Gastroesophageal sphincter (tissue), 3 donors: Measurements from ENCODE around the gene CYTH3.

Experiments
- CTCF ChIP-seq, 4 experiments: fragments of 200-600 bp in 2 of 4; fragments of 450-650 bp in 2 of 4; sonication (generic) in 1 of 4; IDR thresholded peaks; one replicate each; pipeline ENCODE4 v1.5.1; 2017 to 2019; ENCODE audit warnings: antibody characterized with exemption in 4 of 4, mild to moderate bottlenecking in 2 of 4, moderate library complexity in 2 of 4
- POLR2A ChIP-seq, 2 donors: fragments of 450-650 bp; IDR thresholded peaks; one replicate each; pipeline ENCODE4 v1.6.1; 2017; ENCODE audit warnings: antibody characterized with exemption in 2 of 2, mild to moderate bottlenecking in 2 of 2, moderate library complexity in 1 of 2
- POLR2AphosphoS5 ChIP-seq: sonication (generic); formaldehyde crosslinking; IDR thresholded peaks from one replicate; pipeline ENCODE4 v1.6.1; 2017; ENCODE audit warnings: antibody characterized with exemption

DNA sequence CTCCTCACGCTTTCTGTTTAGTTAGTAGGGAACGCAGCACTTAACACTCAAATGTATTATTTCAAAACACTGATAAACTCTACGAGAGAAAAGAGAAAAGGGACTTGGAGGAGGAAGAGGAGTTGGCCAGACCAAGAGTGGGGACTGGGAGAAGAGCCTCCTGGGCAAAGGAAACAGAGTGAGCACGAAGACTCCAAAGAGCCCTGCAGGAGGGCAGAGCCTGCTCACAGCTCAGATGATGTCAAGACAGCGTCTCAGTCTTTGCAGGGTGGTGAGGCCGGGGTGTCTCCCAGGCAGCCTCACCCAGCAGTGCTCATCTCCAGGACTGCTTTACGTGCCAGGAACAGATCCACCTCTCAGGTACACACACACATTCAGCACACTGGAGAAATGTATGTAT lies 41.2 kb downstream of the CYTH3 start:
- TF ChIP-seq POLR2AphosphoS5 (no peak), POLR2A (IDR thresholded peaks at IDR 0.05) (no peak), CTCF (IDR thresholded peaks at IDR 0.05) (no peak)
